HepG2 (cell line): ENCODE data around the gene C1QC. TPM values are rescaled to one million over a fixed set of nuclear protein-coding genes. Genes with fewer than 3 reads are reported as not detected.

Source experiments
- ATAC-seq: fragments of 200-7000 bp; cut with Tn5 transposase; 3 replicates; pipeline ENCODE4 v1.9.1; 2020; ENCODE audit warnings: mild to moderate bottlenecking, moderate library complexity
- BruUV-seq: library from RNA; stranded (reverse); fragments of 400-500 nt; replicated peaks from 2 replicates; lab custom pipeline; 2021; lab: Mats Ljungman, UMichigan
- CTCF ChIA-PET: fragments of 300-600 bp; formaldehyde crosslinking; extraction: SDS; loops from one replicate; lab custom pipeline; 2021; ENCODE audit warnings: low total read pairs, inconsistent platforms, low intra/inter-chr PET ratio; lab: Yijun Ruan, JAX
- POLR2A ChIA-PET: fragments of 350-600 bp; sonication (Branson Sonifier 250); formaldehyde crosslinking; loops from one replicate; lab custom pipeline; 2020; ENCODE audit warnings: antibody characterized with exemption, inconsistent platforms; lab: Yijun Ruan, JAX
- DNase-seq: peaks from one replicate; pipeline ENCODE4 v3.0.0-alpha.2; 2015; ENCODE audit warnings: low spot score
- FAIRE-seq: peaks from 3 replicates; lab custom pipeline; 2011; peaks lifted over from hg19 to GRCh38; lab: Jason Lieb, UNC
- H2AFZ ChIP-seq: one replicate; pipeline ENCODE4 v1.6.1; 2011; ENCODE audit warnings: low read length, inconsistent platforms
- H3K27ac ChIP-seq: fragments of 300-600 bp; 3 replicates; pipeline ENCODE4 v1.8.0; 2011; ENCODE audit warnings: mixed run types, mild to moderate bottlenecking, mixed read lengths, low read length, inconsistent platforms; ENCODE audit not compliant: insufficient read depth; ENCODE audit errors: extremely low read length
- H3K27me3 ChIP-seq, 2 experiments: fragments of 200-600 bp in 1 of 2; 2 replicates in 1 of 2; 3 replicates in 1 of 2; pipeline versions ENCODE4 v1.6.0 to v1.8.0; 2011; ENCODE audit warnings: low read length in 2 of 2, mild to moderate bottlenecking in 2 of 2, moderate library complexity in 2 of 2, inconsistent platforms in 1 of 2; ENCODE audit not compliant: insufficient read depth in 2 of 2, control insufficient read depth in 1 of 2
- H3K36me3 ChIP-seq, 2 experiments: fragments of 200-600 bp in 1 of 2; replicated peaks in 1 of 2; 2 replicates in 1 of 2; 3 replicates in 1 of 2; pipeline versions ENCODE4 v1.5.1 to v1.8.0; 2011; ENCODE audit warnings: low read length in 2 of 2, inconsistent platforms in 1 of 2; ENCODE audit not compliant: insufficient read depth in 2 of 2, control insufficient read depth in 1 of 2
- H3K4me1 ChIP-seq: 2 replicates; pipeline ENCODE4 v1.5.1; 2012; ENCODE audit warnings: low read length, inconsistent platforms; ENCODE audit not compliant: insufficient read depth
- H3K4me2 ChIP-seq: 2 replicates; pipeline ENCODE4 v1.6.0; 2011; ENCODE audit warnings: low read depth, low read length, inconsistent platforms
- H3K4me3 ChIP-seq, 3 experiments: fragments of 200-600 bp in 1 of 3; sonication (generic), shearing (Covaris generic) in 1 of 3; replicated peaks in 1 of 3; 2 replicates each; pipeline ENCODE4 v1.5.1; 2011 to 2016; ENCODE audit warnings: low read length in 3 of 3, inconsistent platforms in 2 of 3, low read depth in 2 of 3, mild to moderate bottlenecking in 2 of 3, control low read depth in 1 of 3, mixed read lengths in 1 of 3; ENCODE audit not compliant: insufficient read depth in 1 of 3
- H3K79me2 ChIP-seq: one replicate; pipeline ENCODE4 v1.6.1; 2011; ENCODE audit warnings: low read length, inconsistent platforms; ENCODE audit not compliant: insufficient read depth
- H3K9ac ChIP-seq: 2 replicates; pipeline ENCODE4 v1.6.0; 2011; ENCODE audit warnings: mild to moderate bottlenecking, low read depth, low read length, inconsistent platforms; ENCODE audit not compliant: insufficient read depth
- H3K9me3 ChIP-seq: 2 replicates; pipeline ENCODE4 v1.5.1; 2012; ENCODE audit warnings: mild to moderate bottlenecking, low read length
- H4K20me1 ChIP-seq: 2 replicates; pipeline ENCODE4 v1.6.0; 2011; ENCODE audit warnings: inconsistent platforms, mild to moderate bottlenecking, low read length, moderate library complexity; ENCODE audit not compliant: insufficient read depth
- CHCHD3 ChIP-seq: sonication (generic); formaldehyde crosslinking; IDR thresholded peaks from 2 replicates; pipeline ENCODE4 v1.8.0; 2022; ENCODE audit warnings: mild to moderate bottlenecking, missing genetic modification reagents, moderate library complexity
- SATB2 ChIP-seq: sonication (generic); formaldehyde crosslinking; IDR thresholded peaks from 2 replicates; pipeline ENCODE4 v1.5.0; 2020; ENCODE audit warnings: missing genetic modification reagents
- ZMYM3 ChIP-seq: sonication (generic); formaldehyde crosslinking; IDR thresholded peaks from 2 replicates; pipeline ENCODE4 v1.5.1; 2020; ENCODE audit warnings: mild to moderate bottlenecking, missing genetic modification reagents
- ZNF383 ChIP-seq: sonication (generic); formaldehyde crosslinking; IDR thresholded peaks from 2 replicates; pipeline ENCODE4 v1.4.0; 2020; ENCODE audit warnings: missing genetic modification reagents, mild to moderate bottlenecking, borderline replicate concordance
- WGBS: methylation state at CpG from one replicate; pipeline ENCODE4 v1.1.6; 2017; ENCODE audit warnings: low lambda C conversion rate; 5-methylcytosine and 5-hydroxymethylcytosine counted together
- in situ Hi-C: cut with HindIII; loops from 2 replicates; pipeline ENCODE4 v1.10.0; 2017; ENCODE audit warnings: low pct_unique_long_range_greater_than_20kb; ENCODE audit not compliant: extremely low pct_ligation_motif_present
- intact Hi-C: fragments of 100-400 bp; cut with micrococcal nuclease; formaldehyde crosslinking; loops from one replicate; pipeline ENCODE4 v1.10.0; 2022; ENCODE audit not compliant: unreplicated experiment
- polyA plus RNA-seq, 8 experiments: library from polyadenylated mRNA; depleted of rRNA in 3 of 8; stranded (reverse) in 7 of 8; unstranded in 1 of 8; fragments of >200 nt; fragmentation: Illumina TruSeq in 4 of 8; extraction: Trizol in 4 of 8; gene quantifications; 2 replicates each; pipeline versions ENCODE4 v1.2.1 to v1.2.3, GENCODE V29; 2011 to 2016; ENCODE audit warnings: low read depth in 4 of 8, missing spikeins in 1 of 8, mixed read lengths in 1 of 8; ENCODE audit not compliant: insufficient read depth in 1 of 8
- total RNA-seq, 5 experiments: library from RNA; depleted of rRNA; stranded (reverse); fragments of >200 nt; fragmentation: Illumina TruSeq; extraction: Trizol; gene quantifications; 2 replicates each; pipeline ENCODE4 v1.2.3, GENCODE V29; 2016; ENCODE audit warnings: low read depth in 1 of 5
- TF ChIP-seq, protein P1 (sequence below), 2 experiments: sonication (generic) in 1 of 2; formaldehyde crosslinking in 1 of 2; IDR thresholded peaks; 2 replicates each; pipeline versions ENCODE4 v1.4.0 to v1.6.1; 2016 to 2020; ENCODE audit warnings: borderline replicate concordance in 1 of 2, low read depth in 1 of 2, mild to moderate bottlenecking in 1 of 2, missing genetic modification reagents in 1 of 2
- TF ChIP-seq, protein P2 (sequence below): sonication (generic); formaldehyde crosslinking; IDR thresholded peaks from 2 replicates; pipeline ENCODE4 v1.4.0; 2020; ENCODE audit warnings: missing genetic modification reagents, borderline replicate concordance
- TF ChIP-seq, protein P3 (sequence below): sonication (generic); IDR thresholded peaks from 2 replicates; pipeline ENCODE4 v1.6.1; 2016; ENCODE audit warnings: low read depth, borderline replicate concordance

The C1QC gene
- total and polyA plus RNA-seq, 2 of the 13 experiments (the other 11 are each of a cell fraction or from before 2014, with no cell fraction given), result not detected

DNA sequence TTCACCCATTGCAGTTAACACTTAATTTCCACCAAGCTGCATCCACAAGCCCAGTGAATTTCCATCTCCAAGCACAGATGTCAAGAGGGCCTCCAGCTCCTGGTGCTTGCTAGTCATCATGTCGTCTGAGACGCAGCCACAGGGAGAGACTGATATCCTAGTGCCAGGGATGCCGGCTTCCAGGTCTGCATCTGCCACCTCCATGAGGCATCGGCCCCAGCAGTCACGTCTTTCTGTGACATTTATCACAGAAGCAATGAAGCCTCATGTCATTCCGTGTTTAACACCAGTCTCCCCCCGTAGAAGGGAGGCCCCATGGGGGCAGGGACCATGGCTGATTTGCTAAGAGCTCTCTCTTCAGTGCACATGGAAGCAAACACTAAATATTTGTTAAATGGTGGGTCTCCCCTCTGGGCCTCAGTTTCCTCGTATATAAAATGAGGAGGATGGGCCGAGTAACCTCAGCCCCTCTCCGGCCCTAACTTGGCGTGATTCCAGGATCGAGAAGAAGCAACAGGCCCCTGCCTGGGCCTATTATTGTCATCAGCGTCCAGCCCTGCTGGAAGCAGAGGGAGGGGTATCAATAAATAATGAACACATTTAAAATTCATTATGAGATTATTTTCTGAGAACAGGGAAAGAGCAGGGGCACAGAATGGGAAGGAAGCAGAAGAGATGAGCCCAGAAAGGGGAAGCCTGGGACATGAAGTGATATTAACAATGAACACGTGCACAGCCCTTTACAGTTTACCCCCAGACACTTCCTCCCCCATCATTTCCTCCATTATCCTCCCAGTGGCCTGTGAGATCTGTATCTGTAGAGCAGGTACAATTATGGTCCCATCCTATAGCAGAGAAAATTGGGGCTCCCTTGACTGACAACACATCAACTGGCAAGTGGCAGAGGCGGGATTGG, 8.8 kb downstream of the C1QC start:
- Histone ChIP-seq H3K27ac (no peak overlapping the region), H3K4me3 (no peak overlapping the region), H3K79me2 (no peaks in the 10 kb centered on the region), H4K20me1 (no peaks in the 10 kb centered on the region), H3K4me2 (no peak overlapping the region), H3K9ac (no peak overlapping the region), H3K36me3 (no peaks in the 10 kb centered on the region), H3K27me3 (peaks cover 1 to 30% of the 10 kb centered on the region in 2 experiments; a peak in 4 of 5 replicates), H3K9me3 (no peaks in the 10 kb centered on the region), H3K4me1 (no peaks in the 10 kb centered on the region), H2AFZ (no peak overlapping the region)
- ATAC-seq (no peak), FAIRE-seq (no peak), DNase-seq (no peak)
- no TSS peak for BruUV-seq
- 28% methylated on average over 14 of the region's 15 CpGs for WGBS
- intact Hi-C loops, result no loop called here
- no peak for TF ChIP-seq SATB2
- TF ChIP-seq, protein P1, sequence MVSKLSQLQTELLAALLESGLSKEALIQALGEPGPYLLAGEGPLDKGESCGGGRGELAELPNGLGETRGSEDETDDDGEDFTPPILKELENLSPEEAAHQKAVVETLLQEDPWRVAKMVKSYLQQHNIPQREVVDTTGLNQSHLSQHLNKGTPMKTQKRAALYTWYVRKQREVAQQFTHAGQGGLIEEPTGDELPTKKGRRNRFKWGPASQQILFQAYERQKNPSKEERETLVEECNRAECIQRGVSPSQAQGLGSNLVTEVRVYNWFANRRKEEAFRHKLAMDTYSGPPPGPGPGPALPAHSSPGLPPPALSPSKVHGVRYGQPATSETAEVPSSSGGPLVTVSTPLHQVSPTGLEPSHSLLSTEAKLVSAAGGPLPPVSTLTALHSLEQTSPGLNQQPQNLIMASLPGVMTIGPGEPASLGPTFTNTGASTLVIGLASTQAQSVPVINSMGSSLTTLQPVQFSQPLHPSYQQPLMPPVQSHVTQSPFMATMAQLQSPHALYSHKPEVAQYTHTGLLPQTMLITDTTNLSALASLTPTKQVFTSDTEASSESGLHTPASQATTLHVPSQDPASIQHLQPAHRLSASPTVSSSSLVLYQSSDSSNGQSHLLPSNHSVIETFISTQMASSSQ (IDR thresholded peaks at IDR 0.05; ENCODE audit: low read depth), result no peak
- TF ChIP-seq, protein P1 (CRISPR knock-in tag; IDR thresholded peaks at IDR 0.05; ENCODE audit: borderline replicate concordance), result no peak
- no peak for TF ChIP-seq CHCHD3 (CRISPR knock-in tag)
- TF ChIP-seq ZNF383 (CRISPR knock-in tag), result no peak
- TF ChIP-seq, protein P2, sequence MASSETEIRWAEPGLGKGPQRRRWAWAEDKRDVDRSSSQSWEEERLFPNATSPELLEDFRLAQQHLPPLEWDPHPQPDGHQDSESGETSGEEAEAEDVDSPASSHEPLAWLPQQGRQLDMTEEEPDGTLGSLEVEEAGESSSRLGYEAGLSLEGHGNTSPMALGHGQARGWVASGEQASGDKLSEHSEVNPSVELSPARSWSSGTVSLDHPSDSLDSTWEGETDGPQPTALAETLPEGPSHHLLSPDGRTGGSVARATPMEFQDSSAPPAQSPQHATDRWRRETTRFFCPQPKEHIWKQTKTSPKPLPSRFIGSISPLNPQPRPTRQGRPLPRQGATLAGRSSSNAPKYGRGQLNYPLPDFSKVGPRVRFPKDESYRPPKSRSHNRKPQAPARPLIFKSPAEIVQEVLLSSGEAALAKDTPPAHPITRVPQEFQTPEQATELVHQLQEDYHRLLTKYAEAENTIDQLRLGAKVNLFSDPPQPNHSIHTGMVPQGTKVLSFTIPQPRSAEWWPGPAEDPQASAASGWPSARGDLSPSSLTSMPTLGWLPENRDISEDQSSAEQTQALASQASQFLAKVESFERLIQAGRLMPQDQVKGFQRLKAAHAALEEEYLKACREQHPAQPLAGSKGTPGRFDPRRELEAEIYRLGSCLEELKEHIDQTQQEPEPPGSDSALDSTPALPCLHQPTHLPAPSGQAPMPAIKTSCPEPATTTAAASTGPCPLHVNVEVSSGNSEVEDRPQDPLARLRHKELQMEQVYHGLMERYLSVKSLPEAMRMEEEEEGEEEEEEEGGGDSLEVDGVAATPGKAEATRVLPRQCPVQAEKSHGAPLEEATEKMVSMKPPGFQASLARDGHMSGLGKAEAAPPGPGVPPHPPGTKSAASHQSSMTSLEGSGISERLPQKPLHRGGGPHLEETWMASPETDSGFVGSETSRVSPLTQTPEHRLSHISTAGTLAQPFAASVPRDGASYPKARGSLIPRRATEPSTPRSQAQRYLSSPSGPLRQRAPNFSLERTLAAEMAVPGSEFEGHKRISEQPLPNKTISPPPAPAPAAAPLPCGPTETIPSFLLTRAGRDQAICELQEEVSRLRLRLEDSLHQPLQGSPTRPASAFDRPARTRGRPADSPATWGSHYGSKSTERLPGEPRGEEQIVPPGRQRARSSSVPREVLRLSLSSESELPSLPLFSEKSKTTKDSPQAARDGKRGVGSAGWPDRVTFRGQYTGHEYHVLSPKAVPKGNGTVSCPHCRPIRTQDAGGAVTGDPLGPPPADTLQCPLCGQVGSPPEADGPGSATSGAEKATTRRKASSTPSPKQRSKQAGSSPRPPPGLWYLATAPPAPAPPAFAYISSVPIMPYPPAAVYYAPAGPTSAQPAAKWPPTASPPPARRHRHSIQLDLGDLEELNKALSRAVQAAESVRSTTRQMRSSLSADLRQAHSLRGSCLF, result no peak
- TF ChIP-seq, protein P3, sequence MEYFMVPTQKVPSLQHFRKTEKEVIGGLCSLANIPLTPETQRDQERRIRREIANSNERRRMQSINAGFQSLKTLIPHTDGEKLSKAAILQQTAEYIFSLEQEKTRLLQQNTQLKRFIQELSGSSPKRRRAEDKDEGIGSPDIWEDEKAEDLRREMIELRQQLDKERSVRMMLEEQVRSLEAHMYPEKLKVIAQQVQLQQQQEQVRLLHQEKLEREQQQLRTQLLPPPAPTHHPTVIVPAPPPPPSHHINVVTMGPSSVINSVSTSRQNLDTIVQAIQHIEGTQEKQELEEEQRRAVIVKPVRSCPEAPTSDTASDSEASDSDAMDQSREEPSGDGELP, result no peak
- TF ChIP-seq ZMYM3, result no peak
- in situ Hi-C loops, result no loop called here
- ChIA-PET CTCF (no interaction called here), POLR2A (interaction anchor here (0.7 kb wide), 1 partner anchor 143 kb away, joined by 3 read pairs; no protein-coding TSS in a partner anchor)
